ENCODE measurements around the gene ANO5.

DNA sequence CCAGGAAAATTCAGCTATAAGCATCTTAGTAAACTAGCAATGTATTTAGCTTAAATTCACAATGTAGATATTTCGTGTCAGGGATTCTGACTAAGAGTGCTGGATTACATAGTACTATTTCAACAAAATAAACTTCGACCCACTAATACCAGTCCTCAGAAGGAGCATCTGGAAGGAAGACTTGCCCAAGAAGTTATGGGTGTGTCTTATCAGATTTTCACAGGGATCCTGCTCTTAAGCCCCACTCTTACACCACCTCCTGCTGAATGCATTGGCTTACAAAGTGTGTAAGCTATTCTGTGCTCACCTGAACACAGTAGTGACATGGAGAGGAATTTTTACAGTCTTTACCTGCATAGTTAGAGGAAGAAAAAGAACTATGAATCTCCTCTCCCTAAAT is 35.4 kb upstream of the ANO5 start:
- TF ChIP-seq POLR2A (IDR thresholded peaks at IDR 0.05; ENCODE audit: low read length): no peak
- TF ChIP-seq GATA1 (IDR thresholded peaks at IDR 0.05; ENCODE audit: low read depth, low read length): no peak
